Ramos (cell line): ENCODE results near the gene EXOSC9.

Experiments
- in situ Hi-C: fragments of 300-500 bp; cut with MboI; formaldehyde crosslinking; loops from one replicate; pipeline ENCODE4 v1.14.3; 2022; ENCODE audit warnings: low sequenced_read_pairs; ENCODE audit not compliant: unreplicated experiment

EXOSC9 gene

DNA sequence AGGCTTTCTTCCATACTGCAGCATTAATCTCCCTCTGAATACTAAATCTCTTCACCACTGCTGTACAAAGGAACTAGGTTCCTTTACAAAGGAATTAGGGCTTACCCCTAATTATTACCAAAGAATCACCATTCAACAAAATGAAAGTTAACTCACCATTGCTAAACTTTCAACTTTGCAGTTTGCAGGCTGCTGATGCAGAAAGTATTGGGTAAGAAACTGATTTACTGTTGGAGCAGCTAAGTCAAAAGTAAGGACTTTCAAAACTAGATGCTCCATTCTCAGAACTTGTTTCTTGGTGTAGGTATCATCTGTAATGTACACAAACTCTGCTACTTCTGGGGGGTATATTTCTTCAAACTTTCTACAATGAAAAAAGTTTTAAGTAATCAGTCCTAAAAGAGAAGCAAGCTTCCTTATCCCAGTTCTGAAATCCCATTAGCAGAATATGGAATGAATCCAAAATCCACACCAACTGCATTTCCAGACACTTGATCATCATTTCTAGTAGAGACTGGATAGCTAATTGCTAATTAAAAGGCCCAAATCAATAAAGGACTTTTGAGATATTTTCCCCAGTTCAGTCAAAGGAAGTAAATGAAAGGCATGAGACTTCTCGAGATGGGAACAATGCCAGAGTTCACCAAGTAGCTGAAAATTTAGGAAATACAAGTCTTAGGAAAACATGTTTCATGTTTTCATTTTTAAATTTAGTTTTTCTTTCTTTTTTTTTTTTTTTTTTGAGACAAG, 18.3 kb downstream of the EXOSC9 start:
- in situ Hi-C loops: loop anchor here (25.0 kb wide), 1 partner anchor 1057 kb away; no protein-coding TSS in a partner anchor

DNA sequence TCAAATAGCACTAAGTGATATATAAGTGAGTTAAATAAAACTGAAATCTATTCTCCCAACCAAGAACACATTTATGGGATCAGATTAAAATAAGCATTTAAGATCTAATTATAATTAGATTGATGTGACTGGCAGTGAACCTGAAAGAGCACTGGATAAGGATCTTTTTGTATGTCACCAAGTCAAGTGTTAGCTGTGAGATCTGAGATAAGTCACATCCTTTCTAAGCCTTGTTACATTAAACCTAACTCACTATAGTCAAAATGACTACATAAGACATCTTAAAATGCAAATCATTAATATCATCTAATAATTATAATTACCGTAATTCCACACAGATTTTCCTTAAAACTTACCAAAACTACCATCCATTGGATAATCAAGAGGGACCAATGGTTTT, 20.9 kb downstream of the EXOSC9 start:
- in situ Hi-C loops: loop anchor here (25.0 kb wide), 1 partner anchor 1060 kb away; no protein-coding TSS in a partner anchor

DNA sequence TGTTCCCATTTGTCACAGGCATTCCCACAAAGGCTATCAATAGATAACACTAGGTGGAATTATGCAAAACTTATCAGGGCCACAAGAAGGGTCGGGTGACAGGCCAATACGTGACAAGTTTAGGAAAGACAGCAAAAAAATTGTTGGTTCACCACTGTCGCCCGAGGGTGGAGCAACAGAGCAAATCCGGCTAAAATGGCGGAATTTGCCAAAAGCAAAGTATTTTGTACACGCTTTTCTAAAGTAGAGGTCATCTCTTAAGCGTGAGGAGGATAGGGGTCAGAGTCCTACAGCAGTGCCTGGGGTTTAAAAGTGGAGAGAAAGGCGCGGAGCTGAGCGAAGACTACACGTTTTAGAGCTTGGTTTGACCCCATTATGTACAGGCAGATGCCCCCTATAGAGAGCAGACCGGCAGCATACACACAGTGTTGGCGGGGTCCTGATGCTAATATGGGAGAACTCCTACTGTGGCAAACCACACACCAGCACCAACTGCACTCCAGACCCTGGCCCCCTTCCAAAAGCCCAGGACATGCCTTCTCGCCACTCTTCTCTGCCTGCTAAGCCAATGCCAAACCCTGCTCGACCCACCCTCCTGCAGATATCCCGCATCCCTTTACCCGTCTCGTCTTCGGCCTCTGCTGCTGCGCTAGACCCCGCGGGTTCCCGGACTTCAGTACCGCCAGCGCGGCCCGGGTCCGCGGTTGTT, 21.8 kb downstream of the EXOSC9 start:
- in situ Hi-C loops: loop anchor here (25.0 kb wide), 1 partner anchor 1061 kb away; no protein-coding TSS in a partner anchor

DNA sequence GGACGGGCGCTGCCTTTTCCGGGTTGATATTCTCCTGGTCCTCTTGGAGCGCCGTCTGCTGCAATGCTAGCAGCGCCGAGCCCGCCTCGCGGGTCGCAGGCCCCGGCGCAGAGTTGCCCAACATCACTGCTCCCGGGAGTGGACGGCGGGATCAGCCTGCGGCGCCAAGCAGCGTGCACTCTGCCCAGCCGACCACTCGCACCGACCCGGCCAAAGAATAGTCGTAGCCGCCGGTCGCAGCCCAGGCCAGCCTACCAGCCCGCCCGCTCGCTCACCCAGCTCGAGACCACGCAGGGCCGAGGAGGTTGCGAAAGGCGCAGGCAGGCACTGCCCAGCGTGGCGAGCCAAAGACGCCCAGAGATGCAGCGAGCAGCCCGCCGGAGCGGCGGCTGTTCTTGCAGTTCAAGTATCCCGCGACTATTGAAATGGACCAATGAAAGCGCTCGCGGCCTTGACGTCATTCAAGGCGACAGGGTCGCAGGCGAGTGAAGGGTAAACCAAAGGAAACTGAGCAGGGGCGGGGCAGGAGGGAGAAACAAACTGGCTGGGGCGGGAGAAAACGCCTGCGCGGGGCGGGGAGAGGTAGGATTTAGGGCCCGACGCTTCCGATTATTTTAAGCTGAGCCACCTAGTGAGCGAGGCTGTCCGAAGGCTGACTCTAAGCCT, 22.5 kb downstream of the EXOSC9 start, which contains the start of gene CCNA2:
TSS of gene CCNA2 (minus strand) at position 379 of the 666 bp plus-strand sequence. CDS start at position 124, 255 bp downstream.
- in situ Hi-C loops: loop anchor here (25.0 kb wide), 1 partner anchor 1061 kb away; no protein-coding TSS in a partner anchor

DNA sequence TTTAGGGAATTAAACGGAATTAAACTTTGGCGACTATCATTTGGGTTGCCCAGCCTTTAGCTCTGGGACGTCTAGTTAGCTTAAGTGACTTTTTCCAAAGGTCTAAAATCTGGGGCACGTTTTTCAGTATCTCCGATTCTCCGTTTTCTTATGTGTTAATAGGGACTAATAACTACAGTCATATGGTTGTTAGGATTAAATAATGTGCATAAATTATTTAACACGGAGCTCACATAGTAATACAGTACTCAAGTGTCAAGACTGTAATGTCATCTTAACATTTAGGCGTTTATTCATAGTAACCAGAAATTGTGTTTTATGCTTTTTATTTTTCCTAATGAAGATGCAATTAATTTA, 23.0 kb downstream of the EXOSC9 start:
- in situ Hi-C loops: loop anchor here (25.0 kb wide), 1 partner anchor 1062 kb away; no protein-coding TSS in a partner anchor

DNA sequence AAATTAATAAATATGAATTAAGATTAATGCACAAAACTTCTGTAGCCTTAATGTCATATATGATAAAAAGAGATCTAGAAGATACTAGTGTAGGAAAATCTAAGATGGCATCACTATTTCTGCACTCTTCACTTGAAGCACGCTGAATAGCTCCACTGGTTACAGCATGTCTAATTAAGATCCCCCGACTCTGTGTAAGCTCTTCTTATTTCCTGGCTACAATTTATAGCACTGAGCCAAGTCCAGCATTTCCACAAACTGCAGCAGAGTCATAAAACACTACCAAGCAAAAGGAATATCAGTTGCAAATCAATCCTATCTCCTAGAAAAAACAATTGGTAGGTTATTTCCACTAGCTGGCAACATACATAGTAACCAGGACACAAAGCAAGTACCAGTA, 23.8 kb downstream of the EXOSC9 start:
- in situ Hi-C loops: loop anchor here (25.0 kb wide), 1 partner anchor 1063 kb away; no protein-coding TSS in a partner anchor

DNA sequence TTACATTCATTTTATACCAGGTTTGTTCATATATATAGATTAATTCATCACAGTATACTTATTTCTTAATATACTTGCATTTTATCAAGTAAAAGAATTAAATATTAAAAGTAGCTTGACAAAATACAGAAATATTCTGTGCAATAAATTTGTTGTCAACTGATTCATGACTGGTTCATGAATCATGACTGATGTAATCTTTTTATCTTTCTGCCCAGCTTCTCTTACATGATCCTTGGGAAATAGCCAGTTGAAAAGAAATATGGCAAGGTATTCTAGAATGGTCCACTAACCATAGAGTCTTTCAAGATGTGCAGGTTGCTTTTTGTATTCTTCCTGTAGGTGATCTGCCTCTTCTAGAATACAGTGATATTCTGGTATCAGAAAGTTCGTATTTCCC, 26.7 kb downstream of the EXOSC9 start:
- in situ Hi-C loops: no loop called here

DNA sequence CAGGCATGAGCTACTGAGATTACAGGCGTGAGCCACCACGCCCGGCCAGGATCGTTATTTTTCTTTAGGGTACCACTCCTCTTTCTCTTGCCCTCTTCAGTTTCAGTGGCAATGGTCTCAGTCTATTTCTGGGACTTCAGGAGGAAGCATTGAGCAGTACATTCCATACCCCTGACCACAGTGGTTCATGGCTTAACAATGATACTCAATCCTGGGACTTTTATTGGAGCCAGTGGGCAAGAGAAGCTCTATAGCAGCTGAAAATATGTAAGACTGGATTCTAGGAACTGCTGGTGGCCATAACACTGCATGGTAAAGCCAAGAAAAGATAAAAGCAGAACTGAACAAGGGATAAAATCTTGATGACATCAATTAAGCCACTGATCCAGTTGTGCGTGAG, 28.4 kb downstream of the EXOSC9 start:
- in situ Hi-C loops: no loop called here

DNA sequence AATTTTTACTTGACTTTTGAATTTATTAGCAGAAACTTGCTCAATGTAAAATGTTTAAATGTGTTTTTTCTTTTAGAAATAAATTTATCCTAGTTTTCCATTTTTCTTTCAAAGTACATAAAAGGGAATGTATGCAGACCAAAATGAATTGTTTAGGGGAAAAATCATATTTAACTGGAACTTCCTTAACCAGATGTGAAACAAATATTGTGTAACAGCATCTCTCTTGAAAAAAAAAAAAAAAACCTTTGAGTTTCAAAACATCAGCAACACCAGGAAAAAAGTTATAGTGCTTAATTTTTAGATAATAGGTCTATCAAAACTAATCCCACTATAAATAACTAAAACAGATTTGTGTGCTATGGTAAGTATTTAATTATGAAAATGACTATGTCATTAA, 37.0 kb downstream of the EXOSC9 start:
- in situ Hi-C loops: no loop called here

DNA sequence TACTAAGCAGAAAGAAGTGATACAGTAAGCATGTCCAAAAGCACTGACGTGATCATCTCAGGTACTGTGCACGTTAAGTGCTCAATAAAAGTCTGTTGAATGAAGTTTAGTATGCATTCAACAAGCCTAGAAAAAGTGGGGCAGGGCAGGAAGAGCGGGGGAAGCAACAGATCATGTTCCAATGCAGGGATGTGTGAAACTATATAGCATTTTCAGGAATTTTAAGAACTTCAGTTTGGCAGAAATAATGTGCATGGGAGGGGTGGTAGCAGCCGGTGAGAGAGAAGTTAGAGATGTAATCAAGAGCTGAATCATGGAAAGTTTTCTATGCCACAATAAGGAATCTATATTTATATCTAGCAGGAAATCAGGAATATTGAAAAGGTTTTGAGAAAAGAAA, 41.7 kb downstream of the EXOSC9 start:
- in situ Hi-C loops: no loop called here

DNA sequence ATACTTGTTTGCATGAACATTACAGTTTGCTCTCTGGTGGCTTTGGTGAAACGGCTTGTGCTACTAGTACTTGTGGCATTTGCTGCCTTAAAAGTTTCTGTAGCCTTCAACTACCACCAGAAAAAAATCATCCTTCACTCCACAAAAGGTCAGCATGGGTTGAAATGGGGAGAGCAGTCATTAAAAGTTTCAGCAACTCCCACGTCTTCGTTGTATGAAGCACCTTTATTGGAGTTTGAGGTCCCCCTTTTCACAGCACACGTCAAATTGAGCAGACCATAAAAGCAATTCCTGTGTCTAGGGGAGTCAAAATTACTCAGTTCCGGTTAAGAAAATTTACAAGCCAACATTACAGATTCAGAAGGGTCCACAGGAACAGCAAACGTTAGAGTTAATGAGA, 45.5 kb downstream of the EXOSC9 start:
- in situ Hi-C loops: no loop called here

DNA sequence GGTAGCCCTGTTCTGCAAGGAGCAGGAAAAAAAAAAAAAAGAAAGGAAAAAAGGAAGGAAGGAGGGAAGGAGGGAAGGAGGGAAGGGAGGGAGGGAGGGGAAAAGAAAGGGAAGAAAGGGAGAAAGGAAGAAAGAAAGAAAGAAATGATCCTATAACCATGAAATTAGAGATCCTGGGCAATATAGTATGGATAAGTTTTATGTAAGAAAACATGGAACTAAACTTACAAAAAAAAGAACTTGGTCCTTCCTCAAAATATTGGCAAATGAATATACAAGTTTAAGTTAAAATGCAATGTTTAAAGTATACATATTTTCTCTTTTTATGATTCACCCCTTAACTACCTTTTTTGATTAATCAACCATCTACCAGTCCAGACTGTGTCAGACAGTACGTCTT, 50.2 kb downstream of the EXOSC9 start:
- in situ Hi-C loops: no loop called here

DNA sequence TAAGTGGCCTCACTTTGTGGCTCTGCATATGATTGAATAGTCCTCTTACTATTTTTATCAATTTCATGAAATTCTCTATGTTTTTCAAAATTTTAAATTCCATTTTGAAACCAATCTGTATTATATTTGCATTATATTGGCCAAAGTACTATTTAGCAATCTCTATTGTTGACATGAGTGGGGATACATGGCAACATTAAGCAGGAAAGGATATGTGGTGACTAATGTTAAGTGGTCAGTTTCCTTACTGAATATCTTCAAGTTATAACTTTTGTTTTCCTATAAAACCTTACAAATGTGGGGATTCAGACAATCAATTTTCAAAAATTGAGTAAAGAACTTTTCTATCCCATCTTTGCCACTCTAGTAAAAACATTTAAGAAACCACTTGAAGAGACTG, 59.0 kb downstream of the EXOSC9 start:
- in situ Hi-C loops: no loop called here

DNA sequence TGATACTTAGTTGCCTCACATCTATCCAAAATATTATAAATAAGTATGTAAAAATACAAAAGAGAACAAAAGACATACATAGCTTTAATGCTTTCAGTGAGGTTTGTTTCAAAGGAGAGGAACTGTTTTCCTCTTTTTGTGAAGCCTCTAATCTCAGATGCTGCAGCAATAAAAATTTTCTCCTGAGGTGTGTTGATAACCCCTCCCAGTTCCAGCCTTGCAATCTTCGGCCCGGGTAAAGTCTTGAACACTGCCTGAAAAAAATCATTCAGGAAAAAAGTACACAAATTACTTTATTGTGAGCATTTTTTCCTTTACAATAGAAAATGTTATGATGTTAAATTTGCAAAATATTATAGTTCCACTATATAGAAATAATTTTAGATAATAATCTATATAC, 60.3 kb downstream of the EXOSC9 start:
- in situ Hi-C loops: no loop called here

DNA sequence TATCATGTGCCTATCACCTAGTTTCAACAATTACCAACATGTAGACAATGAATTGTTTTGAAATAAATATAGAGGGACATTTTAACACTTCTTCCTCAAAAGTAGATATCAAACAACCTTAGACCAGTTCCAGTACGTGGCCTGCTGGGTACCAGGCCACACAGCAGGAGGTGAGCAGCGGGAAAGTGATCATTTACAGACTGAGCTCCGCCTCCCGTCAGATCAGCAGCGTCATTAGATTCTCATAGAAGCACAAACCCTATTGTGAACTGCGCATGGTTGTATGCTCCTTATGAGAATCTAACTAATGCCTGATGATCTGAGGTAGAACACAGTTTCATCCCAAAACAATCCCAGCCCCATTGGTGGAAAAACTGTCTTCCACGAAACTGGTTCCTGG, 62.7 kb downstream of the EXOSC9 start:
- in situ Hi-C loops: no loop called here
